Dedifferentiated amniotic fluid mesenchymal stem cell (primary cell): ENCODE measurements around the gene NES.

ENCODE experiments used
- DNase-seq: peaks from one replicate; pipeline ENCODE4 v3.0.0-alpha.2; 2016; ENCODE audit errors: extremely low spot score

NES gene

GRCh38 chr1:156703741-156704140, 26.5 kb upstream of the NES start:
- no peak for DNase-seq

GRCh38 chr1:156703336-156703735, 26.1 kb upstream of the NES start:
- no peak for DNase-seq

GRCh38 chr1:156700736-156701531, 23.7 kb upstream of the NES start:
- DNase-seq = no peak

GRCh38 chr1:156698995-156699394, 21.8 kb upstream of the NES start:
- DNase-seq = no peak

- no peak for DNase-seq
Observed at GRCh38 chr1:156697481-156697880, 20.3 kb upstream of the NES start.

- no peak for DNase-seq
Observed at GRCh38 chr1:156696755-156697154, 19.5 kb upstream of the NES start.

GRCh38 chr1:156694690-156694962, 17.4 kb upstream of the NES start:
- DNase-seq = no peak

- no peak for DNase-seq
Observed at GRCh38 chr1:156693848-156694689, 16.9 kb upstream of the NES start.

- DNase-seq = no peak
Observed at GRCh38 chr1:156692925-156693847, 16.0 kb upstream of the NES start.

- DNase-seq = no peak
Observed at GRCh38 chr1:156692441-156692924, 15.3 kb upstream of the NES start.

GRCh38 chr1:156691665-156692440, 14.6 kb upstream of the NES start:
- no peak for DNase-seq

GRCh38 chr1:156691191-156691590, 14.0 kb upstream of the NES start:
- DNase-seq = no peak

GRCh38 chr1:156690675-156691036, 13.4 kb upstream of the NES start:
- no peak for DNase-seq

GRCh38 chr1:156689953-156690674, 12.9 kb upstream of the NES start:
- no peak for DNase-seq

GRCh38 chr1:156689035-156689952, 12.1 kb upstream of the NES start:
- DNase-seq = peak; percentile 77

GRCh38 chr1:156684227-156684782, 7.1 kb upstream of the NES start:
- DNase-seq = no peak

GRCh38 chr1:156682166-156682890, 5.1 kb upstream of the NES start:
- no peak for DNase-seq

GRCh38 chr1:156681196-156681960, 4.2 kb upstream of the NES start:
- no peak for DNase-seq
